Activated T-cell treated with anti-CD3 and anti-CD28 coated beads for 24 hours (primary cell): ENCODE measurements around the gene SELENOV.
A peak's percentile ranks its signal among the peaks of the same experiment; 100 is the strongest.

ENCODE experiments used
- DNase-seq: peaks from one replicate; pipeline ENCODE4 v3.0.0-alpha.2; 2020; ENCODE audit warnings: low read depth

The SELENOV gene

GRCh38 chr19:39492788-39493187, 22.2 kb upstream of the SELENOV start:
- no peak for DNase-seq

- no peak for DNase-seq
Observed at GRCh38 chr19:39494661-39495060, 20.3 kb upstream of the SELENOV start.

DNA sequence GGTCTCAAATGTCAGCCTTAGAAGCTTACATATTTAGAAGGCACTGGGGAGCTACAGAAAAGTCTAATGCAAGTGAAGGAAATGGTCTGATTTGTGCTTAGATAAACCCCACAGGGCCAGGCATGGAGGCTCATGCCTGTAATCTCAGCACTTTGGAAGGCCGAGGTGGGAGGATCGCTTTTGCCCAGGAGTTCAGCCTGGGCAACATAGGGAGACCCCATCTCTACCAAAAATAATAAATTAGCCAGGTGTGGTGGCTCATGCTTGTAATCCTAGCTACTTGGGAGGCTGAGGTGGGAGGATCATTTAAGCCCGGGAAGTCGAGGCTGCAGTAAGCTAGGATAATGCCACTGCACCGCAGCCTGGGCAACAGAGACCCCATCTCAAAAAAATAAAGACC, 18.9 kb upstream of the SELENOV start:
- no peak for DNase-seq

DNA sequence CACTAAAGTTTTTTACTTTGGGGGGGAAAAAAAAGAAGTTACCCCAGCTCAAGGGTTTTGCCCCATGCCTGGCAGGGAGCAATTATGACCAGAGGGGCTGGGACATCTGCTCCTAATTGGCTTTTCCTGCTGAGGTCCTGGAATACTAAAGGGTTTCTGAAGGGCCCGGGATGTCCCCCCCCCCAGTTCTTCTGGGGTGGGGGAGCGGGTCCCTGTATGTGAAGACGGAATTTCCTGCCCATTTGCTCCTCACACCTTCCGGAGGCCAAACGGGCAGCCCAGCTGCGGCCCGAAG, 17.3 kb upstream of the SELENOV start:
- DNase-seq, result no peak

GRCh38 chr19:39497996-39498797, 16.7 kb upstream of the SELENOV start:
- no peak for DNase-seq

DNA sequence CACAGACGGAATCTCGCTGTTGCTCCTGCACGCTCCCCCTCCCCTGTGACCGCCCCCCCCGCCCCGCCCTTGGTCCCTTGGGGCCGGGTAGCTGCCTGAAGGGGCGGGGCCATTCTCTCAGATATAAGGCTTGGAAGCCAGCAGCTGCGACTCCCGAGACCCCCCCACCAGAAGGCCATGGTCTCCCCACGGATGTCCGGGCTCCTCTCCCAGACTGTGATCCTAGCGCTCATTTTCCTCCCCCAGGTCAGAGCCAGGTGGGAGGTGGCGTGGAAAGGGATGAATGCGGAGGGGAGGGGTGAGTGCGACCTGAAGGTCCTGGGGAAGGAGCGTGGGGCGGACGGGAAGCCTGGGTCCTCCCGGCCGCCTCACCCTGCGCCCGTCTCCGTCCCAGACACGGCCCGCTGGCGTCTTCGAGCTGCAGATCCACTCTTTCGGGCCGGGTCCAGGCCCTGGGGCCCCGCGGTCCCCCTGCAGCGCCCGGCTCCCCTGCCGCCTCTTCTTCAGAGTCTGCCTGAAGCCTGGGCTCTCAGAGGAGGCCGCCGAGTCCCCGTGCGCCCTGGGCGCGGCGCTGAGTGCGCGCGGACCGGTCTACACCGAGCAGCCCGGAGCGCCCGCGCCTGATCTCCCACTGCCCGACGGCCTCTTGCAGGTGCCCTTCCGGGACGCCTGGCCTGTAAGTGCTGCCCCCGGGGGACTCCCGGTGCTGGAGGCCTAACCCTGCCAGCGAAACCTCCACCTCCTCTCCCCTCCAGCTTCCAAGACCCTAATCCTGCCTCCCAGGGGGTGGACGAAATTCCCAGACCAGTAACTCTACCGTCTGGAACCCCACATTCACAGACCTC, 15.9 kb upstream of the SELENOV start, which contains the start of gene DLL3:
DLL3 (plus strand) TSS at position 150 of the 845 bp plus-strand sequence; CDS start at position 178, 28 bp downstream.
- no peak for DNase-seq

- no peak for DNase-seq
Observed at GRCh38 chr19:39499932-39500331, 15.0 kb upstream of the SELENOV start.

DNA sequence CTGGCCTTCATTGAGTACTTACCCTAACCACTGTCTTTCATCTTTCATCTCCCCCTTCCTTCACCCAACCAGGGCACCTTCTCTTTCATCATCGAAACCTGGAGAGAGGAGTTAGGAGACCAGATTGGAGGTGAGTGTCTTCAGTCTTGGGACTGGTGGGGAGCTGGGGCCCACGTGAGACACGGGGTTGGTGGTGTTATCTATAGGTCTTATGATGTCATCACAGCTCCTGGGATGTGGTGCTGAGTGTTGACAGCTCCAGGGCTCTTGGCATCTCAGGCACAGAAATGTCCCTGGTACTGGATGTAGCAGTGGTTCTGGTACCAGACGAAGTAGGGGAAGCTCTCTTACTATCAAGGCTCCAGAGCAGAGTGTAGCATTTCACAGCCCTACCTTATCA, 14.4 kb upstream of the SELENOV start:
- no peak for DNase-seq

GRCh38 chr19:39501340-39501739, 13.6 kb upstream of the SELENOV start:
- no peak for DNase-seq

DNA sequence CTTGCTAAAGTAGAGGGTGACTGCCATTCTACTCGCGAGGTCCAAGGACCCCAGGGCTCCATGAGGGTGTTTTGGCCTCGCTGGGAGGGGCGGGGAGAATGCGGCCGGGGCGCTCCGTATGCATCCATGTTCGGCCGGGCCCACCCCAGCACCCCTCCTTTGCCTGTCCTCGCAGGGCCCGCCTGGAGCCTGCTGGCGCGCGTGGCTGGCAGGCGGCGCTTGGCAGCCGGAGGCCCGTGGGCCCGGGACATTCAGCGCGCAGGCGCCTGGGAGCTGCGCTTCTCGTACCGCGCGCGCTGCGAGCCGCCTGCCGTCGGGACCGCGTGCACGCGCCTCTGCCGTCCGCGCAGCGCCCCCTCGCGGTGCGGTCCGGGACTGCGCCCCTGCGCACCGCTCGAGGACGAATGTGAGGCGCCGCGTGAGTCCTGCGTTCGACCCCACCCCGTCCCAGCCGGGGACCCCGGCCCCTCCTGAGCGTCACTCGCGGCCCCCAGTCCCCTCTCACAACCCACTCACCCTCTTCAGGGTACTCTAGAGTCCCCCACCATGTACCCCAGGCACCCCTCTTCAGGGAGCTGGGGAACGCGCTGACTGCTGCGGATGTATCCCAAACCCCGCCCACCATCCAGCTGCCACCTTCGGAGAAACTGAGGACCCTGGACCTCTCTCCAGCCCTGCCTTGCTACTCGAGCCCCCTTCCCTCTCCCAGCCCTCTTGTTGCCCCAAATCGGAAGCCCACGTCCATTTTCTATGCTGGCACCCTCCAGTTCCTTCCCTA, 12.1 kb upstream of the SELENOV start:
- DNase-seq, result peak; percentile 73

- DNase-seq, result no peak
Observed at GRCh38 chr19:39506598-39506943, 8.4 kb upstream of the SELENOV start.

DNA sequence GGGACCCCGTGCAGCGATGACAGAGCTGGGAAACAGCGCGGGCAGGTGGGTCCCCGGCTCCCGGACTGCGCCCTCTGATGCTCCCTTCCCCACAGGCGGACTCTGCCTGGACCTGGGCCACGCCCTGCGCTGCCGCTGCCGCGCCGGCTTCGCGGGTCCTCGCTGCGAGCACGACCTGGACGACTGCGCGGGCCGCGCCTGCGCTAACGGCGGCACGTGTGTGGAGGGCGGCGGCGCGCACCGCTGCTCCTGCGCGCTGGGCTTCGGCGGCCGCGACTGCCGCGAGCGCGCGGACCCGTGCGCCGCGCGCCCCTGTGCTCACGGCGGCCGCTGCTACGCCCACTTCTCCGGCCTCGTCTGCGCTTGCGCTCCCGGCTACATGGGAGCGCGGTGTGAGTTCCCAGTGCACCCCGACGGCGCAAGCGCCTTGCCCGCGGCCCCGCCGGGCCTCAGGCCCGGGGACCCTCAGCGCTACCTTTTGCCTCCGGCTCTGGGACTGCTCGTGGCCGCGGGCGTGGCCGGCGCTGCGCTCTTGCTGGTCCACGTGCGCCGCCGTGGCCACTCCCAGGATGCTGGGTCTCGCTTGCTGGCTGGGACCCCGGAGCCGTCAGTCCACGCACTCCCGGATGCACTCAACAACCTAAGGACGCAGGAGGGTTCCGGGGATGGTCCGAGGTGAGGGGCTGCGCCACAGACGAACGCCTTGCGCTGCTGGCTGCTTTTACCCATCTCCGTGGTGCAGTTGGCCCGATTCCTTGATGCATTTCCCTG, 7.8 kb upstream of the SELENOV start:
- DNase-seq, result peak; percentile 58

DNA sequence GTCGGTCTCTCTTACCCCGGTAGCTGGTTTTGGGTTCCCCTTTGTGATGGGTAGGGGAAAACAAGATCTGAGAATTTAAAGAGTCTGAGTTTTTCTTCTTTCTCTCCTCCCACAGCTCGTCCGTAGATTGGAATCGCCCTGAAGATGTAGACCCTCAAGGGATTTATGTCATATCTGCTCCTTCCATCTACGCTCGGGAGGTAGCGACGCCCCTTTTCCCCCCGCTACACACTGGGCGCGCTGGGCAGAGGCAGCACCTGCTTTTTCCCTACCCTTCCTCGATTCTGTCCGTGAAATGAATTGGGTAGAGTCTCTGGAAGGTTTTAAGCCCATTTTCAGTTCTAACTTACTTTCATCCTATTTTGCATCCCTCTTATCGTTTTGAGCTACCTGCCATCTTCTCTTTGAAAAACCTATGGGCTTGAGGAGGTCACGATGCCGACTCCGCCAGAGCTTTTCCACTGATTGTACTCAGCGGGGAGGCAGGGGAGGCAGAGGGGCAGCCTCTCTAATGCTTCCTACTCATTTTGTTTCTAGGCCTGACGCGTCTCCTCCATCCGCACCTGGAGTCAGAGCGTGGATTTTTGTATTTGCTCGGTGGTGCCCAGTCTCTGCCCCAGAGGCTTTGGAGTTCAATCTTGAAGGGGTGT, 7.1 kb upstream of the SELENOV start:
- DNase-seq, result no peak

- no peak for DNase-seq
Observed at GRCh38 chr19:39508629-39509028, 6.3 kb upstream of the SELENOV start.

DNA sequence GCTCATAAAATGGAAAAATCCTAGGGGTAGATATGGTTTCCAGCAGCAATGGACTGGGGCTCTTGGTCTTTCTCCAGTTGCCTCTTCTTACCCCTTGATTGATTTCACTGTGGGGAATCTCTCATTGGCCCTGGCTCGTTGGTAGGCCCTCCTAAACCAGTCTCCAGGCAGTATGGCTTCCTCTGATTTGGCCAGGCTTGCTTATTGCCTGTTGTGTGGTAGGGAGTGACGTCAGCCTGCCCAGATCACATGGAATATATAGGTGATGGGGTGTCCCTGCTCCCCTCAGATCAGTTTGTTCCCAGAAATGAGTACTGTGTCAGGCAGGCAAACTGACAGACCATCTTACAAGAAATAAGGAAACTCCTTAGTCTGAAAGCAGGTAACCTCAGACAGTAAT, 5.7 kb upstream of the SELENOV start:
- no peak for DNase-seq

GRCh38 chr19:39512988-39513387, 2.0 kb upstream of the SELENOV start:
- DNase-seq, result no peak

DNA sequence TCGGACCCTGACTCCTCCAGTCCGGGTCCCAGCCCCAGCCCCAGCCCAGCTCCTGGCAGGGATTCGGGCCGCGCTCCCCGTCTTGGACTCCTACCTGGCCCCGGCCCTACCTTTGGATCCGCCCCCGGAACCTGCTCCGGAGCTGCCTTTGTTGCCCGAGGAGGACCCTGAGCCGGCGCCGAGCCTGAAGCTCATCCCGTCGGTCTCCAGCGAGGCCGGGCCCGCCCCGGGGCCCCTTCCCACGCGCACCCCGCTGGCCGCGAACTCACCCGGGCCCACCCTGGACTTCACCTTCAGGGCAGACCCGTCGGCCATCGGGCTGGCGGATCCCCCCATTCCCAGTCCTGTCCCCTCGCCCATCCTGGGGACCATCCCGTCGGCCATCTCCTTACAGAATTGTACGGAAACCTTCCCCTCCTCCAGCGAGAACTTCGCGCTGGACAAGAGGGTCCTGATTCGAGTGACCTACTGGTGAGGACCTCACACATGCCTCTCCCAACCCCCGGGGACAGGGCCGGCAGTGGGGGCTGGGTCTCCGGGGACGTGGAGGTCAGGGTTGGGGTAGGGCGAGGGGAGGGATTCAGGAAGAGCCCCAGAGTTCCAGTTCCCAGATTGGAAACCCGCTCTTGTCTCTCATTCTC, 732 bp downstream of the SELENOV start:
- DNase-seq, result no peak

GRCh38 chr19:39516270-39516669, 1.3 kb downstream of the SELENOV start:
- no peak for DNase-seq

- DNase-seq, result no peak
Observed at GRCh38 chr19:39517432-39517831, 2.5 kb downstream of the SELENOV start.

- no peak for DNase-seq
Observed at GRCh38 chr19:39518458-39518857, 3.5 kb downstream of the SELENOV start.

GRCh38 chr19:39518975-39519374, 4.0 kb downstream of the SELENOV start:
- DNase-seq, result no peak
